ENCODE measurements around the gene MX2.

- TF ChIP-seq, protein P1, sequence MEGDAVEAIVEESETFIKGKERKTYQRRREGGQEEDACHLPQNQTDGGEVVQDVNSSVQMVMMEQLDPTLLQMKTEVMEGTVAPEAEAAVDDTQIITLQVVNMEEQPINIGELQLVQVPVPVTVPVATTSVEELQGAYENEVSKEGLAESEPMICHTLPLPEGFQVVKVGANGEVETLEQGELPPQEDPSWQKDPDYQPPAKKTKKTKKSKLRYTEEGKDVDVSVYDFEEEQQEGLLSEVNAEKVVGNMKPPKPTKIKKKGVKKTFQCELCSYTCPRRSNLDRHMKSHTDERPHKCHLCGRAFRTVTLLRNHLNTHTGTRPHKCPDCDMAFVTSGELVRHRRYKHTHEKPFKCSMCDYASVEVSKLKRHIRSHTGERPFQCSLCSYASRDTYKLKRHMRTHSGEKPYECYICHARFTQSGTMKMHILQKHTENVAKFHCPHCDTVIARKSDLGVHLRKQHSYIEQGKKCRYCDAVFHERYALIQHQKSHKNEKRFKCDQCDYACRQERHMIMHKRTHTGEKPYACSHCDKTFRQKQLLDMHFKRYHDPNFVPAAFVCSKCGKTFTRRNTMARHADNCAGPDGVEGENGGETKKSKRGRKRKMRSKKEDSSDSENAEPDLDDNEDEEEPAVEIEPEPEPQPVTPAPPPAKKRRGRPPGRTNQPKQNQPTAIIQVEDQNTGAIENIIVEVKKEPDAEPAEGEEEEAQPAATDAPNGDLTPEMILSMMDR (IDR thresholded peaks at IDR 0.05; ENCODE audit: low read depth, low read length, missing input control): no peak
- no peak for TF ChIP-seq TAF1 (conservative IDR thresholded peaks at IDR 0.05)
- TF ChIP-seq, protein P2, sequence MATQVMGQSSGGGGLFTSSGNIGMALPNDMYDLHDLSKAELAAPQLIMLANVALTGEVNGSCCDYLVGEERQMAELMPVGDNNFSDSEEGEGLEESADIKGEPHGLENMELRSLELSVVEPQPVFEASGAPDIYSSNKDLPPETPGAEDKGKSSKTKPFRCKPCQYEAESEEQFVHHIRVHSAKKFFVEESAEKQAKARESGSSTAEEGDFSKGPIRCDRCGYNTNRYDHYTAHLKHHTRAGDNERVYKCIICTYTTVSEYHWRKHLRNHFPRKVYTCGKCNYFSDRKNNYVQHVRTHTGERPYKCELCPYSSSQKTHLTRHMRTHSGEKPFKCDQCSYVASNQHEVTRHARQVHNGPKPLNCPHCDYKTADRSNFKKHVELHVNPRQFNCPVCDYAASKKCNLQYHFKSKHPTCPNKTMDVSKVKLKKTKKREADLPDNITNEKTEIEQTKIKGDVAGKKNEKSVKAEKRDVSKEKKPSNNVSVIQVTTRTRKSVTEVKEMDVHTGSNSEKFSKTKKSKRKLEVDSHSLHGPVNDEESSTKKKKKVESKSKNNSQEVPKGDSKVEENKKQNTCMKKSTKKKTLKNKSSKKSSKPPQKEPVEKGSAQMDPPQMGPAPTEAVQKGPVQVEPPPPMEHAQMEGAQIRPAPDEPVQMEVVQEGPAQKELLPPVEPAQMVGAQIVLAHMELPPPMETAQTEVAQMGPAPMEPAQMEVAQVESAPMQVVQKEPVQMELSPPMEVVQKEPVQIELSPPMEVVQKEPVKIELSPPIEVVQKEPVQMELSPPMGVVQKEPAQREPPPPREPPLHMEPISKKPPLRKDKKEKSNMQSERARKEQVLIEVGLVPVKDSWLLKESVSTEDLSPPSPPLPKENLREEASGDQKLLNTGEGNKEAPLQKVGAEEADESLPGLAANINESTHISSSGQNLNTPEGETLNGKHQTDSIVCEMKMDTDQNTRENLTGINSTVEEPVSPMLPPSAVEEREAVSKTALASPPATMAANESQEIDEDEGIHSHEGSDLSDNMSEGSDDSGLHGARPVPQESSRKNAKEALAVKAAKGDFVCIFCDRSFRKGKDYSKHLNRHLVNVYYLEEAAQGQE (IDR thresholded peaks at IDR 0.05): no peak
- TF ChIP-seq GABPA (IDR thresholded peaks at IDR 0.05 in 1 of 2, conservative IDR thresholded peaks at IDR 0.05 in 1 of 2): no peak
- TF ChIP-seq YY1 (IDR thresholded peaks at IDR 0.05): no peak
- TF ChIP-seq JUND (IDR thresholded peaks at IDR 0.05): no peak
- TF ChIP-seq, protein P3, sequence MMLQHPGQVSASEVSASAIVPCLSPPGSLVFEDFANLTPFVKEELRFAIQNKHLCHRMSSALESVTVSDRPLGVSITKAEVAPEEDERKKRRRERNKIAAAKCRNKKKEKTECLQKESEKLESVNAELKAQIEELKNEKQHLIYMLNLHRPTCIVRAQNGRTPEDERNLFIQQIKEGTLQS (IDR thresholded peaks at IDR 0.05): no peak
Measured at GRCh38 chr21:41349619-41350390, 12.0 kb upstream of the MX2 start.
